GM12892 (cell line): Measurements from ENCODE around the gene MRTFB.

Source experiments
- POLR2A ChIP-seq: IDR thresholded peaks from 2 replicates; pipeline ENCODE4 v1.6.1; 2011; ENCODE audit warnings: low read depth, low read length, control low read depth
- POLR2AphosphoS5 ChIP-seq: IDR thresholded peaks from 2 replicates; pipeline ENCODE4 v1.6.1; 2011; ENCODE audit warnings: low read depth, low read length, control low read depth
- TAF1 ChIP-seq: IDR thresholded peaks from 2 replicates; pipeline ENCODE4 v1.6.1; 2011; ENCODE audit warnings: low read depth, mild to moderate bottlenecking, control low read depth, low read length, borderline replicate concordance

- TF ChIP-seq POLR2A (no peak), TAF1 (no peak), POLR2AphosphoS5 (no peak)
Measured at GRCh38 chr16:14296663-14297062, 225.5 kb downstream of the MRTFB start.
